PC-3 (cell line): ENCODE results near the gene CTU1.

ENCODE experiments used
- CTCF ChIP-seq: fragments of 300-600 bp; sonication (generic); conservative IDR thresholded peaks from 2 replicates; pipeline ENCODE4 v1.5.1; 2017; ENCODE audit warnings: antibody characterized with exemption, low read depth, mild to moderate bottlenecking, low read length
- EZH2 ChIP-seq: fragments of 300-600 bp; sonication (generic); IDR thresholded peaks from one replicate; pipeline ENCODE4 v1.6.1; 2017; ENCODE audit warnings: antibody characterized with exemption, mild to moderate bottlenecking, low read length; ENCODE audit not compliant: unreplicated experiment

- TF ChIP-seq CTCF, result 0 out of 2 replicates have a peak, but pooled peaks have one; percentile 8
- TF ChIP-seq EZH2, result no peak
These were observed 16.0 kb downstream of the CTU1 start for GRCh38 chr19:51091895-51092873.
